Measurements from ENCODE around the gene HSDL2. TPM values are rescaled to one million over a fixed set of nuclear protein-coding genes. Genes with fewer than 3 reads are reported as not detected.

HSDL2 gene
- 10 to 100 TPM; 31.7 to 38.6 (median 33.5) TPM for total RNA-seq (2021; fragmentation: NEBNext Ultra II Directional; extraction: Animal tissue kit (Norgen Biotek cat#: 25700))
- long read RNA-seq, transcript HSDL2-202 (11 exons, 3,350 nt): major isoform, 54 of 71 reads
- long read RNA-seq, partial matches to known transcripts: 4 of 71 reads
- long read RNA-seq, other reads (novel, unspliced or antisense): 12 of 71 reads

DNA sequence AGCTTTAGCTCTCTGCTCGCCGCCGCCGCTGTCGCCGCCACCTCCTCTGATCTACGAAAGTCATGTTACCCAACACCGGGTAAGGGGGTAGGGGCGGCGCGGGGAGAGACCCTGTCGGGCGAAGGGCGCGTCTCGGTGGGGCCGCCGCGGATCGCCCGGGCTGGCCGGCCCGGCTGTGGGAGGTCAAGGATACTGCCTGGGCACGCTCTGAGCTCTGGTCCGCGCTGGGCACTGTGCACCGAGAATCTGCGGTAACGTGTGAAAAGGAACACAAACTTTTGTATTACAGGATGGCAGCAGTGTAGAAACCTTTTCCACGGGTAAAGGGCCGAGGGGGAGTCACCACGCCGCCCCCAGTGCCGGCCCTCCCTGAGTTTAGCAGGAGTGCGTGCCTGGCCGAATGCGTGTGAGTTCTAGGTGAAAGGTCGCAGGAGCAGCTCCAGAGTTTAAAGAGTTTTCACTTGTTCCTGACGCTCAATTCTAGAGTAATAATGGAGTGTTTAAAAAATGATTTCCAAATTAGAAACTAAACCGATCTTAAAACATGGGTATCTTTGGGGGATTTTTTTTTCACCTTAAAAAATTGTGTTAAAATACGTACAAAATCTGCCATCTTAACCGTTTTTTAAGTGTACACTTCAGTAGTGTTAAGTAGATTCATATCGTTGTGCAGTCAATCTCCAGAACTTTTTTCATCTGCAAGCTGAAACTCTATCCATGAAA, at the start of gene HSDL2:
Gene HSDL2, plus strand, starts transcription at position 7 of the 723 bp plus-strand sequence. Its CDS starts 56 bp downstream, at position 63.
- Mint-ChIP-seq H3K4me1 (ENCODE audit: low read depth) (peaks cover 67% of the 10 kb centered on the region), H3K27ac (peak within 1 kb of the TSS; percentile 99)
- peak; percentile 31 for DNase-seq

DNA sequence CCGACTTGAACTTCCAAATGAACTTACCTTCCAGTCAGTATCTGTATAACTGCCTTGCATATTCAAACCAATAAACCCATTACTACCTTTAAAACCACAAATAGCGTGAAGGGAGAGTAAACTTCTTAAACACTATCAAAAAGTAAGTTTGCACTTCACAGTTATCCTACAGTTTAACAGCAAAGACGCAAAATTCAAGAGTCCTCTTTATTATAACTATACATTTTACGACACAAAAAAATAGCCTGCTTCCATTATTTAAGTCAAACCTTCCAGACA, 48.3 kb upstream of the HSDL2 start:
- Mint-ChIP-seq H3K4me3 (peak overlapping the region; percentile 91), H3K36me3 (ENCODE audit: low read depth) (no peaks in the 10 kb centered on the region), H3K9me3 (no peaks in the 10 kb centered on the region), H3K27ac (peak overlapping the region; percentile 86; the same call in 1 of the 2 replicates), H3K27me3 (ENCODE audit: insufficient read depth) (no peaks in the 10 kb centered on the region; the same call in 1 of the 2 replicates), H3K4me1 (ENCODE audit: low read depth) (peaks cover 47% of the 10 kb centered on the region)
- TF ChIP-seq, protein P1, sequence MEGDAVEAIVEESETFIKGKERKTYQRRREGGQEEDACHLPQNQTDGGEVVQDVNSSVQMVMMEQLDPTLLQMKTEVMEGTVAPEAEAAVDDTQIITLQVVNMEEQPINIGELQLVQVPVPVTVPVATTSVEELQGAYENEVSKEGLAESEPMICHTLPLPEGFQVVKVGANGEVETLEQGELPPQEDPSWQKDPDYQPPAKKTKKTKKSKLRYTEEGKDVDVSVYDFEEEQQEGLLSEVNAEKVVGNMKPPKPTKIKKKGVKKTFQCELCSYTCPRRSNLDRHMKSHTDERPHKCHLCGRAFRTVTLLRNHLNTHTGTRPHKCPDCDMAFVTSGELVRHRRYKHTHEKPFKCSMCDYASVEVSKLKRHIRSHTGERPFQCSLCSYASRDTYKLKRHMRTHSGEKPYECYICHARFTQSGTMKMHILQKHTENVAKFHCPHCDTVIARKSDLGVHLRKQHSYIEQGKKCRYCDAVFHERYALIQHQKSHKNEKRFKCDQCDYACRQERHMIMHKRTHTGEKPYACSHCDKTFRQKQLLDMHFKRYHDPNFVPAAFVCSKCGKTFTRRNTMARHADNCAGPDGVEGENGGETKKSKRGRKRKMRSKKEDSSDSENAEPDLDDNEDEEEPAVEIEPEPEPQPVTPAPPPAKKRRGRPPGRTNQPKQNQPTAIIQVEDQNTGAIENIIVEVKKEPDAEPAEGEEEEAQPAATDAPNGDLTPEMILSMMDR (IDR thresholded peaks at IDR 0.05): no peak
- DNase-seq: no peak

More for the DNA sequence above, at the start of gene HSDL2:
- H3K4me3 Mint-ChIP-seq: peak within 1 kb of the TSS; percentile 100
- H3K36me3 Mint-ChIP-seq (ENCODE audit: low read depth): peaks cover under 1% of the 10 kb centered on the region; the same call in 1 of the 2 replicates
- H3K9me3 Mint-ChIP-seq: no peaks in the 10 kb centered on the region
- TF ChIP-seq, protein P1 (IDR thresholded peaks at IDR 0.05): no peak
- no peaks in the 10 kb centered on the region for H3K27me3 Mint-ChIP-seq (ENCODE audit: insufficient read depth)

DNA sequence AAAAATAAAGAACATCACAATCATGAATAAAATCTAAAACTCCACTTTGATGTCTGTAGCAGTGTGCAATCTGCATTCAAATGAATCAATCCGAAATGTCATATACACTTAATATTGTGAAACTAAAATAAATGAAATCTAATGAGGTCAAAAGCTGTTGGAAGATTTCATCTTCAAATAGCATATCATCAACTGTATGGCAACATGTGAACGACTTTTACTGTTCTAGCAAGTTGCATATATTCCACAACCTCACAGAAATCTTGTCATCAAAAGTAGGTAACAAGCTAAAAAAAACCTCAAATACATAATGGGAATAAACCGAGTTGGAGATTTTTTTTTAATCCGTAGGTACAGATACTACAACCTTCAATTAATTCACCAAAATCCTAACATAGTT, 47.7 kb upstream of the HSDL2 start:
- Mint-ChIP-seq H3K4me1 (ENCODE audit: low read depth) (peaks cover 47% of the 10 kb centered on the region), H3K36me3 (ENCODE audit: low read depth) (no peaks in the 10 kb centered on the region), H3K9me3 (no peaks in the 10 kb centered on the region), H3K4me3 (peak overlapping the region; percentile 91), H3K27ac (peak overlapping the region; percentile 86), H3K27me3 (ENCODE audit: insufficient read depth) (no peaks in the 10 kb centered on the region; the same call in 1 of the 2 replicates)
- TF ChIP-seq, protein P1 (IDR thresholded peaks at IDR 0.05): no peak
- DNase-seq: no peak

DNA sequence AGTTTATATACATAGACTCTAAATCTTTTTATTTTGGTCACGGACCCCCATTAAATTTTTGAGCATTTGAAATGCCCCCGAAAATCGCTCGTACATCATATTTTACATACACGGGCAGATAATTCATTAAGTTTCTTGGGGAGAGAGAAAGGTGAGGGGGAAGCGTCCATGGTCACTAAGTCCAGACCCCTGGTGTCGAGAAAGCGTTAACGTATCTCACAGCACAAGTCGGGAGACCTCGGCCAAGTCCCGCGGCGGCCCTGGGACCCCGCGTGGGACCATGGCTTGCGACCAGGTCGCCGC, 47.3 kb upstream of the HSDL2 start:
- H3K4me3 Mint-ChIP-seq: peak overlapping the region; percentile 91
- H3K27me3 Mint-ChIP-seq (ENCODE audit: insufficient read depth): no peaks in the 10 kb centered on the region; the same call in 1 of the 2 replicates
- no peaks in the 10 kb centered on the region for H3K9me3 Mint-ChIP-seq
- H3K36me3 Mint-ChIP-seq (ENCODE audit: low read depth): no peaks in the 10 kb centered on the region
- H3K4me1 Mint-ChIP-seq (ENCODE audit: low read depth): peaks cover 46% of the 10 kb centered on the region
- TF ChIP-seq, protein P1 (IDR thresholded peaks at IDR 0.05): peak; percentile 38; the same call in 1 of the 2 replicates
- DNase-seq: no peak
- H3K27ac Mint-ChIP-seq: peak overlapping the region; percentile 86

DNA sequence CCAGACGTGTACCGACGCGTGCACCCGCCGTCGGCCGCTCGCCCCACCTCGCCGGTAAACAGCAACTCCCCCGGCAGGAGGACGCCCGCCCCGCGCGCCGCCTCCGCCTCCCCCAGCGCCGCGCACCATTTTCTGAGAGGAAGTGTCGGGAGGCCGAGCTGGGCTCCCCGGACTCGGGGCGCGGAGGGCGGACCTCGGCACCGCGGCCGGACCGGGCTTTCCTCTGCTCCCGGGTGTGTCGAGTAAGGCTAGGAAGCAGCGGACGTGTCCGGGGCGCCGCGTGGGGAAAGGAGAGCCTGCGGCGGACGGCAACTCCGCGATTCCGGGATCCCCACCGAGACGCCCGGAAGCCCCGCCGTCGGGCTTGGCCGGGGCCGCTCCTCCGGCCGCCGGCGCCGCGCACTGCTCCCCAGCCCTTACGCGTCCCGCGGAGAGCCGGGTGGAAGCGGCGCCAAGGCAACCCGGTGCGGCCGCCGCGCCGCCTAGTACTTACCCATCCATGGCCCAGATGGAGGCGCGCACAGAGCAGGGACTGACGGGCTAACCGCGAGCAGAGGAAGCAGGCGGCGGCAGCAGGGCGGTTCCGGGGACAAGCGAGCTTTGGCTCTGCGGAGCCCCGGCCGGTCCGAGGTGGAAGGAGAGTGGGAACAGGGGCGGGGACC, 46.8 kb upstream of the HSDL2 start, which contains the start of gene PTBP3:
Gene PTBP3, minus strand, starts transcription at position 643 of the 662 bp plus-strand sequence. CDS start 35,754 bp downstream, outside the sequence.
- H3K4me1 Mint-ChIP-seq (ENCODE audit: low read depth): peaks cover 46% of the 10 kb centered on the region
- H3K4me3 Mint-ChIP-seq: peak within 1 kb of the TSS; percentile 98
- H3K9me3 Mint-ChIP-seq: no peaks in the 10 kb centered on the region
- DNase-seq: peak; percentile 60
- H3K27me3 Mint-ChIP-seq (ENCODE audit: insufficient read depth): no peaks in the 10 kb centered on the region; the same call in 1 of the 2 replicates
- TF ChIP-seq, protein P1 (IDR thresholded peaks at IDR 0.05): no peak; the same call in 1 of the 2 replicates
- peak within 1 kb of the TSS; percentile 99 for H3K27ac Mint-ChIP-seq
- H3K36me3 Mint-ChIP-seq (ENCODE audit: low read depth): no peaks in the 10 kb centered on the region

Data from HFFc6 (cell line).